H1 (cell line): ENCODE data around the gene ANGPTL2. TPM values are rescaled to one million over a fixed set of nuclear protein-coding genes. Genes with fewer than 3 reads are reported as not detected.

Experiments
- CTCF ChIA-PET: fragments of 300-600 bp; sonication (Branson Sonifier 250); formaldehyde crosslinking; loops from one replicate; lab custom pipeline; 2021; ENCODE audit not compliant: partially characterized antibody; lab: Charles Lee
- POLR2A ChIA-PET: fragments of 300-600 bp; sonication (Branson Sonifier 250); formaldehyde crosslinking; loops from one replicate; lab custom pipeline; 2021; ENCODE audit warnings: inconsistent platforms; ENCODE audit not compliant: partially characterized antibody; lab: Charles Lee
- DNase-seq, 2 experiments: peaks; one replicate each; pipeline versions ENCODE4 v3.0.0 to v3.0.0-alpha.2; 2010 to 2022; ENCODE audit warnings: low spot score in 2 of 2, low read depth in 1 of 2, mixed read lengths in 1 of 2
- FAIRE-seq: peaks from 2 replicates; lab custom pipeline; 2011; peaks lifted over from hg19 to GRCh38; lab: Jason Lieb, UNC
- H2AFZ ChIP-seq: 2 replicates; pipeline ENCODE4 v1.8.1; 2012; ENCODE audit warnings: low read length, inconsistent platforms
- H2AK5ac ChIP-seq: 2 replicates; pipeline ENCODE4 v1.6.1; 2013; ENCODE audit warnings: low read depth, low read length
- H2BK120ac ChIP-seq: replicated peaks from 2 replicates; pipeline ENCODE3; 2013; ENCODE audit warnings: low read depth, low read length, inconsistent platforms
- H2BK12ac ChIP-seq: 2 replicates; pipeline ENCODE4 v1.6.1; 2013; ENCODE audit warnings: low read depth, low read length
- H2BK15ac ChIP-seq: 2 replicates; pipeline ENCODE4 v1.6.1; 2013; ENCODE audit warnings: low read length
- H2BK20ac ChIP-seq: 2 replicates; pipeline ENCODE4 v1.6.1; 2013; ENCODE audit warnings: low read length
- H2BK5ac ChIP-seq: 2 replicates; pipeline ENCODE4 v1.6.1; 2013; ENCODE audit warnings: low read depth, low read length
- H3K14ac ChIP-seq: 2 replicates; pipeline ENCODE4 v1.6.1; 2013; ENCODE audit warnings: inconsistent platforms; ENCODE audit not compliant: insufficient read length
- H3K18ac ChIP-seq: 2 replicates; pipeline ENCODE4 v1.6.1; 2013; ENCODE audit warnings: low read length; ENCODE audit errors: extremely low read depth
- H3K23ac ChIP-seq: 2 replicates; pipeline ENCODE4 v1.6.1; 2013; ENCODE audit warnings: inconsistent platforms; ENCODE audit not compliant: insufficient read length
- H3K23me2 ChIP-seq: 2 replicates; pipeline ENCODE4 v1.6.1; 2013; ENCODE audit warnings: low read depth, low read length
- H3K27ac ChIP-seq: 2 replicates; pipeline ENCODE4 v1.6.1; 2011; ENCODE audit warnings: low read depth, low read length, inconsistent platforms
- H3K27me3 ChIP-seq, 4 experiments: replicated peaks in 1 of 4; 1 replicate in 1 of 4; 2 replicates in 3 of 4; pipeline versions ENCODE4 v1.6.1 to v1.8.1; 2011 to 2013; ENCODE audit warnings: low read length in 3 of 4, mild to moderate bottlenecking in 3 of 4, inconsistent platforms in 2 of 4, mixed read lengths in 2 of 4, moderate library complexity in 1 of 4; ENCODE audit not compliant: control insufficient read depth in 3 of 4, insufficient read depth in 3 of 4; ENCODE audit errors: extremely low read depth in 1 of 4
- H3K36me3 ChIP-seq, 4 experiments: 2 replicates each; pipeline versions ENCODE4 v1.6.1 to v1.8.1; 2011 to 2013; ENCODE audit warnings: mild to moderate bottlenecking in 4 of 4, low read length in 3 of 4, moderate library complexity in 2 of 4, control low read depth in 1 of 4, inconsistent platforms in 1 of 4; ENCODE audit not compliant: insufficient read depth in 4 of 4, control insufficient read depth in 2 of 4
- H3K4ac ChIP-seq: replicated peaks from 2 replicates; pipeline ENCODE3; 2013; ENCODE audit warnings: low read length, low read depth, mixed read lengths, inconsistent platforms; ENCODE audit not compliant: insufficient read length
- H3K4me1 ChIP-seq, 4 experiments: replicated peaks in 1 of 4; 1 replicate in 1 of 4; 2 replicates in 3 of 4; pipeline versions ENCODE4 v1.6.1 to v1.8.1; 2011 to 2013; ENCODE audit warnings: low read length in 3 of 4, inconsistent platforms in 2 of 4, mixed read lengths in 1 of 4; ENCODE audit not compliant: insufficient read depth in 4 of 4, control insufficient read depth in 3 of 4
- H3K4me2 ChIP-seq, 2 experiments: 2 replicates each; pipeline versions ENCODE4 v1.6.1 to v1.8.1; 2011 to 2013; ENCODE audit warnings: low read depth in 2 of 2, low read length in 2 of 2, control low read depth in 1 of 2, inconsistent platforms in 1 of 2, mild to moderate bottlenecking in 1 of 2; ENCODE audit not compliant: insufficient read depth in 1 of 2
- H3K4me3 ChIP-seq, 4 experiments: fragments of 200-600, 300-600 bp in 1 of 4; sonication (generic), shearing (Covaris generic), sonication (Bioruptor Twin) in 1 of 4; 2 replicates each; pipeline versions ENCODE4 v1.5.1 to v1.8.1; 2011 to 2016; ENCODE audit warnings: low read length in 4 of 4, low read depth in 3 of 4, control low read depth in 2 of 4, inconsistent platforms in 2 of 4, mild to moderate bottlenecking in 2 of 4, mixed read lengths in 1 of 4, moderate library complexity in 1 of 4; ENCODE audit not compliant: insufficient read depth in 2 of 4; ENCODE audit errors: extremely low read depth in 1 of 4
- H3K56ac ChIP-seq: replicated peaks from 2 replicates; pipeline ENCODE3; 2013; ENCODE audit warnings: low read depth, mild to moderate bottlenecking, mixed read lengths, low read length, inconsistent platforms; ENCODE audit not compliant: insufficient read length
- H3K79me1 ChIP-seq: 2 replicates; pipeline ENCODE4 v1.6.1; 2013; ENCODE audit warnings: low read depth, low read length, control low read depth
- H3K79me2 ChIP-seq, 2 experiments: 2 replicates each; pipeline versions ENCODE4 v1.6.1 to v1.8.1; 2012 to 2013; ENCODE audit warnings: low read length in 2 of 2, mild to moderate bottlenecking in 2 of 2, inconsistent platforms in 1 of 2; ENCODE audit not compliant: insufficient read depth in 2 of 2, control insufficient read depth in 1 of 2
- H3K9ac ChIP-seq, 4 experiments: replicated peaks in 1 of 4; 1 replicate in 1 of 4; 2 replicates in 3 of 4; pipeline versions ENCODE4 v1.6.1 to v1.8.1; 2011 to 2013; ENCODE audit warnings: low read depth in 3 of 4, low read length in 3 of 4, control low read depth in 2 of 4, mild to moderate bottlenecking in 2 of 4, moderate library complexity in 2 of 4, inconsistent platforms in 1 of 4; ENCODE audit errors: extremely low read depth in 1 of 4
- H3K9me3 ChIP-seq, 2 experiments: 2 replicates each; pipeline versions ENCODE4 v1.6.1 to v1.8.1; 2012 to 2013; ENCODE audit warnings: mild to moderate bottlenecking in 2 of 2, moderate library complexity in 2 of 2, control low read depth in 1 of 2, inconsistent platforms in 1 of 2, low read depth in 1 of 2, low read length in 1 of 2, mixed read lengths in 1 of 2; ENCODE audit not compliant: insufficient read depth in 2 of 2
- H4K20me1 ChIP-seq, 2 experiments: replicated peaks in 1 of 2; 2 replicates each; pipeline versions ENCODE3 to v1.8.1; 2011 to 2013; ENCODE audit warnings: inconsistent platforms in 2 of 2, low read length in 2 of 2, mild to moderate bottlenecking in 1 of 2; ENCODE audit not compliant: insufficient read depth in 2 of 2, control insufficient read depth in 1 of 2
- H4K5ac ChIP-seq: 2 replicates; pipeline ENCODE4 v1.6.1; 2013; ENCODE audit warnings: low read length, low read depth, mixed read lengths, inconsistent platforms; ENCODE audit not compliant: insufficient read length
- H4K8ac ChIP-seq: 2 replicates; pipeline ENCODE4 v1.8.0; 2013; ENCODE audit warnings: mild to moderate bottlenecking, moderate library complexity, low read length, inconsistent platforms; ENCODE audit not compliant: insufficient read depth; ENCODE audit errors: extremely low read depth
- H4K91ac ChIP-seq: replicated peaks from 2 replicates; pipeline ENCODE3; 2013; ENCODE audit warnings: low read length, mixed read lengths, inconsistent platforms; ENCODE audit not compliant: insufficient read length
- BACH1 ChIP-seq: IDR thresholded peaks from 2 replicates; pipeline ENCODE4 v1.6.1; 2012; ENCODE audit warnings: low read length, improper control_type of control experiment
- CEBPB ChIP-seq: IDR thresholded peaks from 2 replicates; pipeline ENCODE4 v1.6.1; 2012; ENCODE audit warnings: low read depth, low read length
- CREB1 ChIP-seq: IDR thresholded peaks from 2 replicates; pipeline ENCODE4 v1.6.1; 2012; ENCODE audit warnings: inconsistent platforms
- CTBP2 ChIP-seq: IDR thresholded peaks from 2 replicates; pipeline ENCODE4 v1.7.0; 2011; ENCODE audit warnings: borderline replicate concordance, mild to moderate bottlenecking, moderate library complexity, mixed read lengths, low read length; ENCODE audit not compliant: insufficient read depth, insufficient read length
- E2F6 ChIP-seq: IDR thresholded peaks from 2 replicates; pipeline ENCODE4 v1.6.1; 2012; ENCODE audit warnings: inconsistent platforms
- GTF2F1 ChIP-seq: IDR thresholded peaks from 2 replicates; pipeline ENCODE4 v1.6.1; 2012; ENCODE audit warnings: low read depth, low read length, improper control_type of control experiment, borderline replicate concordance
- KDM5A ChIP-seq: fragments of 200-600 bp; IDR thresholded peaks from 2 replicates; pipeline ENCODE4 v1.7.1; 2012; ENCODE audit warnings: mild to moderate bottlenecking, low read length, inconsistent platforms, mixed read lengths
- PHF8 ChIP-seq: fragments of 200-600 bp; sonication (generic); conservative IDR thresholded peaks from 2 replicates; pipeline ENCODE4 v1.7.1; 2012; ENCODE audit warnings: low read depth, mild to moderate bottlenecking, inconsistent platforms, low read length, moderate library complexity
- SIRT6 ChIP-seq: IDR thresholded peaks from one replicate; pipeline ENCODE4 v1.7.1; 2012; ENCODE audit warnings: low read length, inconsistent platforms
- SP2 ChIP-seq: IDR thresholded peaks from 2 replicates; pipeline ENCODE4 v1.6.1; 2012; ENCODE audit warnings: mild to moderate bottlenecking, low read length, inconsistent platforms
- WGBS, 2 experiments: shearing (Covaris generic) in 1 of 2; methylation state at CpG; one replicate each; pipeline versions ENCODE4 v1.1.6 to v1.1.7; 2013 to 2015; ENCODE audit warnings: low lambda C conversion rate in 2 of 2, mixed read lengths in 2 of 2, inconsistent platforms in 1 of 2, low coverage in 1 of 2, missing lambda C conversion rate in 1 of 2; ENCODE audit not compliant: insufficient replicate concordance in 2 of 2, insufficient coverage in 1 of 2, insufficient read length in 1 of 2; ENCODE audit errors: extremely low coverage in 1 of 2, missing lambda C conversion rate in 1 of 2; 5-methylcytosine and 5-hydroxymethylcytosine counted together
- polyA plus RNA-seq, 7 experiments: library from polyadenylated mRNA; depleted of rRNA in 3 of 7; stranded (reverse) in 5 of 7; unstranded in 2 of 7; fragments of >200 nt in 5 of 7; fragments of 200-250 nt in 2 of 7; gene quantifications; 1 replicate in 5 of 7; 2 replicates in 1 of 7; 4 replicates in 1 of 7; pipeline versions ENCODE4 v1.2.1 to v1.2.3, GENCODE V29; 2011 to 2013; ENCODE audit warnings: missing spikeins in 2 of 7, mixed read lengths in 2 of 7
- total RNA-seq: library from RNA; stranded (reverse); fragmentation: NEBNext Ultra II Directional; extraction: Animal tissue kit (Norgen Biotek cat#: 25700); gene quantifications from 2 replicates; pipeline ENCODE4 v1.2.1, GENCODE V29; 2021
- TF ChIP-seq, protein P1 (sequence below): IDR thresholded peaks from 2 replicates; pipeline ENCODE4 v1.6.1; 2012; ENCODE audit warnings: low read length, inconsistent platforms

Gene ANGPTL2
- total and polyA plus RNA-seq, 2 of the 8 experiments (the other 6 are each of a cell fraction or from before 2014, with no cell fraction given), result 9.0 to 10.6 TPM

- H3K4me1 ChIP-seq, result no peaks in the 10 kb centered on the region; a peak in 1 of 7 replicates
- no peak overlapping the region for H2BK120ac ChIP-seq
- H4K20me1 ChIP-seq, result peaks cover 0 to 2% of the 10 kb centered on the region in 2 experiments
- H3K79me2 ChIP-seq, result no peaks in the 10 kb centered on the region
- H4K8ac ChIP-seq, result no peak overlapping the region
- H2AFZ ChIP-seq, result no peak overlapping the region
- 88% methylated on average over 2 of the region's 2 CpGs; no CpG with 5 or more reads in 1 of the 2 experiments for WGBS, 2 experiments
- no peak overlapping the region for H2BK15ac ChIP-seq
- no peaks in the 10 kb centered on the region for H3K79me1 ChIP-seq
- no peak overlapping the region for H4K5ac ChIP-seq
- ChIA-PET POLR2A (interaction anchor here (1.5 kb wide), 1 partner anchor 47 kb away, joined by 3 read pairs; no protein-coding TSS in a partner anchor), CTCF (interaction anchor here (0.6 to 1.0 kb wide), 2 partner anchors 110 to 114 kb away, joined by 3 to 4 read pairs; no protein-coding TSS in a partner anchor)
- H2BK20ac ChIP-seq, result no peak overlapping the region
- no peaks in the 10 kb centered on the region for H3K36me3 ChIP-seq
- no peak overlapping the region for H2BK12ac ChIP-seq
- H3K4ac ChIP-seq, result no peak overlapping the region
- no peak overlapping the region for H2BK5ac ChIP-seq
- H3K18ac ChIP-seq, result no peak overlapping the region
- no peak overlapping the region for H3K4me2 ChIP-seq
- H3K23ac ChIP-seq, result no peak overlapping the region
- no peak overlapping the region for H2AK5ac ChIP-seq
- no peaks in the 10 kb centered on the region for H3K23me2 ChIP-seq
- no peaks in the 10 kb centered on the region for H3K27me3 ChIP-seq
- no peak overlapping the region for H3K9ac ChIP-seq
- no peak overlapping the region for H3K14ac ChIP-seq
- DNase-seq (no peak), FAIRE-seq (no peak)
- TF ChIP-seq SIRT6 (no peak), CEBPB (no peak), PHF8 (no peak), CTBP2 (no peak), CREB1 (no peak), SP2 (no peak), BACH1 (no peak), KDM5A (no peak), E2F6 (no peak), GTF2F1 (no peak)
- TF ChIP-seq, protein P1, sequence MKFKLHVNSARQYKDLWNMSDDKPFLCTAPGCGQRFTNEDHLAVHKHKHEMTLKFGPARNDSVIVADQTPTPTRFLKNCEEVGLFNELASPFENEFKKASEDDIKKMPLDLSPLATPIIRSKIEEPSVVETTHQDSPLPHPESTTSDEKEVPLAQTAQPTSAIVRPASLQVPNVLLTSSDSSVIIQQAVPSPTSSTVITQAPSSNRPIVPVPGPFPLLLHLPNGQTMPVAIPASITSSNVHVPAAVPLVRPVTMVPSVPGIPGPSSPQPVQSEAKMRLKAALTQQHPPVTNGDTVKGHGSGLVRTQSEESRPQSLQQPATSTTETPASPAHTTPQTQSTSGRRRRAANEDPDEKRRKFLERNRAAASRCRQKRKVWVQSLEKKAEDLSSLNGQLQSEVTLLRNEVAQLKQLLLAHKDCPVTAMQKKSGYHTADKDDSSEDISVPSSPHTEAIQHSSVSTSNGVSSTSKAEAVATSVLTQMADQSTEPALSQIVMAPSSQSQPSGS, result no peak
- no peaks in the 10 kb centered on the region for H3K9me3 ChIP-seq
- H4K91ac ChIP-seq, result no peak overlapping the region
- H3K56ac ChIP-seq, result no peak overlapping the region
- H3K27ac ChIP-seq, result no peak overlapping the region
- H3K4me3 ChIP-seq, result no peak overlapping the region
Measured at GRCh38 chr9:127085186-127085585, 37.2 kb downstream of the ANGPTL2 start.
